ENCODE measurements around the gene ANK2.

GRCh38 chr4:113368056-113368455 lies 318.6 kb downstream of the ANK2 start:
- TF ChIP-seq CTCF (IDR thresholded peaks at IDR 0.05) (no peak), POLR2AphosphoS5 (IDR thresholded peaks at IDR 0.05) (no peak), POLR2A (IDR thresholded peaks at IDR 0.05) (no peak), EP300 (IDR thresholded peaks at IDR 0.05; ENCODE audit: low read depth) (no peak)
